Bone marrow (tissue), 2 donors: ENCODE results near the gene TRIM17.

Source experiments
- DNase-seq, 2 donors: peaks; one replicate each; lab custom pipeline; 2025; lab: John Stamatoyannopoulos, UW

TRIM17 gene

DNA sequence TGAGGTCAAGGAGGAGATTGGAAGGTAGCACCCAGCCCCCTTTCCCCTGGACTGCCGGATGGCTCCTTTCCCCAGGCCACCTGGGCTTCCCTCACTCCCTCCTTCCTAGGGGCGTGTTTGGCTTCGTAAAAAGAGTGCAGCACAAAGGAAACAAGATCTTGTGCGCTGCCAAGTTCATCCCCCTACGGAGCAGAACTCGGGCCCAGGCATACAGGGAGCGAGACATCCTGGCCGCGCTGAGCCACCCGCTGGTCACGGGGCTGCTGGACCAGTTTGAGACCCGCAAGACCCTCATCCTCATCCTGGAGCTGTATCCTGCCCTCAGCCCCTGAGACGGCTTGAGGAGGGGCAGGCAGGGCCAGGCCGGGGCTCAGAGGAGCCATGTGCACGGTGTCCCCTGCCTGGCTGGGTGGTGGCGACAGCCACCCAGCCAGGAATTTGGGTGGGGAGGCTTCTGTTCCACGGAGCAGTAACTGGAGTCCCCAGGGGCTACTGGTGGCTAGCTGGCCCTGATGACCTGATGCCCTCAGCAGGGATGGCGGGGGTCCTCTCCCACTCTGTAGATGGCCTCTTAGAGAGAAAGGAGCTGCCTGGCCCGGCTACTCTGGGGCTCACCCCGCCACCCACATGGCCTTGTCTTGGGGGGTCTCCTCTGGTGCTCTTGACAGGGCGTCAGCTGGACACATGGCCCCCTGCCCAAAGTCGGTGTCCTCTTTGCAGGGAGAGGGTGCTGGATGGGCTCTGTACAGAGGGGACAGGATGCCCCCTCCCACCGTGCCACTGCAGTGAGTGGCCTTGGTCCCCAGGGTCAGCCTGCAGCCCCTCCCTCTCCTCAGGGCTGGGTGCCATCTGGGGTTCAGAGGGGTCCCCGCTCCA, 49.6 kb downstream of the TRIM17 start:
- no peak for DNase-seq

DNA sequence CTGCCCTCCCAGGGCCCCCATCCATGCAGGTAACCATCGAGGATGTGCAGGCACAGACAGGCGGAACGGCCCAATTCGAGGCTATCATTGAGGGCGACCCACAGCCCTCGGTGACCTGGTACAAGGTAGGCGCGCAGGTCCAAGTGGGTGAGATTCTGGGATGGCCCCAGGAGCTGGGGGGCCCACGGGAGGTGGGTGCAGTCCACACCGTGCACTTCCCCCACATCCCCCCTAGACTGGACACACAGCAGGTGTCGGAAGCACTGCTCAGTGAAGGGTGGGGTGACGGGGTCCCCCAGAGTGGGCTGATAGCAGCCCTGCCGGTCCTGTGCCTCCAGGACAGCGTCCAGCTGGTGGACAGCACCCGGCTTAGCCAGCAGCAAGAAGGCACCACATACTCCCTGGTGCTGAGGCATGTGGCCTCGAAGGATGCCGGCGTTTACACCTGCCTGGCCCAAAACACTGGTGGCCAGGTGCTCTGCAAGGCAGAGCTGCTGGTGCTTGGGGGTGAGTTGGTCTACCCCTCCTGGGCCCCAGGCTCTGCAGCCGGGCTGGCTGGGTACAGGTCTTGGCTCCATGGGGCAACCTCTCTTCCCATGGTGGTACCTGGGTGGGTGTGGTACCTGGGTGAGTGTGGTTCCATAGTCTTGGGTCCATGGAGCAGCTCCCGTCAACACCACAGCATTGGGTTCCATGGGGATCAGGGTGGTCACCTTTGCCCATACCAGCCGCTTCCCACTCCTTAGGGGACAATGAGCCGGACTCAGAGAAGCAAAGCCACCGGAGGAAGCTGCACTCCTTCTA, 50.4 kb downstream of the TRIM17 start:
- no peak for DNase-seq

DNA sequence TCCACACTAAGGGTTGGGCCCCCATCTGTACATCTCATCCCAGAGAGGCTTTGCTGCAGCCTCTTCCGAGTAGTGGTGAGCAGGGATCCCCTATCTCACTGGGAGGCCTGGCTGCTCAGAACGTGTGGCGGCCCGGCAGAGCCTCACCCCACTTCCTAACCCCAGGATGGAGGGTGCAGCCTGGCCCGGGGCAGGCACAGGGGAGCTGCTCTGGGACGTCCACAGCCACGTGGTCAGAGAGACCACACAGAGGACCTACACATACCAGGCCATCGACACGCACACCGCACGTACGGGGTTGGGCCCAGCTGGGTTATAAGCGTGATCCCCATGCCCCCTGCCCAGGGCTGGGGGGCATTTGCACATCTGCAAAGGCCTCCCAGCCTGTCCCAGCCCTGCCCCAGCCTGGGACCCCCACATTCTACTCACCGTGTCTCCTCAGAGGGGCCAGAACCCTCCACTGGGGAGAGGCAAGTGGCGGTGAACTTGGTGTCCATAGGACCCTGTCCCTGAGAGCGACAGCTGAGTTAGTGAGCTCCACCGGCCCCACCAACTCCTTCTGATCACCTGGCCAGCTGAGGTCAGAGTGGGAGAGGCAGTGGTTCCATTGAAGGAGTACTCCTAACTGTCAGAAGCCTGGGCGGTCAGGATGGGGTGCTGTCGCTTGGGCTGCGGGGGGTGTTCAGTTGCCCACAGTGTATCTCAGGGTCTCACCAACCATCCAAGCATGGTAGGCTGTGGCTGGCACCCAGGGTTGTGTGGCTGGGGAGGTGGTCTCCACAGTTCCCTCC, 51.2 kb downstream of the TRIM17 start:
- no peak for DNase-seq

DNA sequence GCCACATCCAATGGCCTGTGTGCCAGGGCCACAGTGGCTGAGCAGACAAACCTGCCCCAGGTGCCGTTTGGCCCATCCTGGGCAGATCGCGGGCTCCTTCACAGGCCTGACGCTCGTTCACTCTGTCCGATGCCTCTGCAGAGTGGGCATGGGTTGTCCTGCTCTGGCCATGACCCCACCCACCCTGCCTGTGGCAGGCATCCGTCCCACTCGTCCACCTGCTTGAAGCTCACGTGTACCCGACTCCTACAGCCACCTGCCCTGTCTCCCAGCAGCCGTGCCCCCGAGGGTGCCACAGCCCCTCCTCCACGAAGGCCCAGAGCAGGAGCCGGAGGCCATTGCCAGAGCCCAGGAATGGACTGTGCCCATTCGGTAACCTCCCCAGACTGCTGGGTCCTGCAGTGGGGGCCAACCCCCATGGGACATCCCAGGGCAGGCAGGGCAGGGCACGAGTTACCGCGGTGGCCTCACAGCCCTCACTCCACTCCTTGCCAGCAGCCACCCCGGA, 51.9 kb downstream of the TRIM17 start:
- no peak for DNase-seq

DNA sequence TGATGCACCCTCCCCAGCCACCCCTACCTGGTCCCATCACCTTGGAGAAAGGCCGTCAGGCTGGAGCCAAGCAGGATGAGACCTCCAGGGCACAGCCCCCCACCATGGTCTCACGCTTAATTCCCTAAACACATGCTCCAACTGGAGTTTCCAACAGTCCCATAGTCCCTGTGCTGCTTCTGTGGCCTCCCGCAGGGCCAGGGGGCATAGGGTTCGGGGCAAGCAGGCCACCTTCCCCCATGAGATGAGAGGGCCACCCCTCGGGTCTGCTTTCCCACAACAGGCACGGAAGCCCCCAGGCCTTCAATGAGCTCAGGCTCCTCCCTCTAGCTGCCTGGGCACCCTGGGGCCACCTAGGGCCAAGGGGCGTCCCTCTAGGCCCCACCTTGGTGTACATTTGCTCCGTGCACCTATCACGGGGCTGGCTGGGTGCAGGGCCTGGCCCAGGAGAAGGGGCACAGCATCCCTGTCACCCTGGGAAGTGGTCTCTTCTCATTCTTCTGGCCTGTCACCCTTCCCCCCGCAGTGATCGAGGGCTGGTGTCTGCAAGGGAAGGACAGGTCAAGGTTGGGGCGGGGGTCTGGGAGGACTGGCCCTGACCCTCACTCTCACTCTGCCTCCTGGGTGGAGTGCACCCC, 52.5 kb downstream of the TRIM17 start:
- no peak for DNase-seq

DNA sequence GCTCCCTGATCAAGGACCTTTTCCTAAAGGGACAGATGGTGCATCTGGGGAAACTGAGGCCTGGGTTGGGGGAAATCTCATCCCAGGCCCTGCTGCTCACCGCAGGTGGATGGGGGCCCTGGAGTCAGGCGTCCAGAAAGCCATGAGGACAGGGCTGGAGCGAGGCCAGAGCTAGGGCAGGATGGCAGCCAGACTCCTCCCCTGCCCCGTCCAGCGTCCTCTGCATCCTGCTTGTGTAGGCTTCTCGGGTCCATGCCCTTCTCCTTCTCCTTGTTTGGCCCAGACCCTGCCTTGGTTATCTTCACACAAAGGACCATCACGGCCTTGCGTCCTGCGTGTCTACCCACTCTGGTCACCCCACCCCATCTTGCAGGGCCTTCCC, 53.0 kb downstream of the TRIM17 start:
- no peak for DNase-seq

DNA sequence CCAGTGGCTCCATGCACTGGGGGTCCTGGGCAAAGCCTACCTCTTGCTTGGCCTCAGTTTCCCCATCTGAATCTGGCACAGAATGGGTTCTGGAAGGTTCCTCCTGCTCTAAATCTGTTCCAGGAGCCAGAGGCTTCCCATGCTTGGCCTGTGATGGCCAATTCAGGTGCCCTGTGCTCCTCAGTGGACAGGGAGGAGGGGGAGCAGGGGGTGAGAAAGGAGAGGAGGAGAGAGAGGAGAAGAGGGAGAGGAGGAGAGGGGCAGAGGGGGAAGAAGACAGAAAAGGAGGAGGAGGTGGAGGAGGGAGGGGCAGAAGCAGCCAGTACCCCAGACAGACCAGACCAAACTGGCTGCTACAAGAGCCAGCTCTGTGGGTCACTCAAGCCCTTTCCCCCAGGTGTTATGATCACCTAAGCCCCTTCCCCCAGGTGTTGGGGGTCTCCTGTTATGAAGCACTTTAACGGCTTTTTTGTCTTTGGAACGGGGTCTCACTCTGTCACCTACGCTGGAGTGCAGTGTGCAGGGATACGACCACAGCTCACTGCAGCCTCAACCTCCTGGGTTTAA, 53.7 kb downstream of the TRIM17 start:
- no peak for DNase-seq

DNA sequence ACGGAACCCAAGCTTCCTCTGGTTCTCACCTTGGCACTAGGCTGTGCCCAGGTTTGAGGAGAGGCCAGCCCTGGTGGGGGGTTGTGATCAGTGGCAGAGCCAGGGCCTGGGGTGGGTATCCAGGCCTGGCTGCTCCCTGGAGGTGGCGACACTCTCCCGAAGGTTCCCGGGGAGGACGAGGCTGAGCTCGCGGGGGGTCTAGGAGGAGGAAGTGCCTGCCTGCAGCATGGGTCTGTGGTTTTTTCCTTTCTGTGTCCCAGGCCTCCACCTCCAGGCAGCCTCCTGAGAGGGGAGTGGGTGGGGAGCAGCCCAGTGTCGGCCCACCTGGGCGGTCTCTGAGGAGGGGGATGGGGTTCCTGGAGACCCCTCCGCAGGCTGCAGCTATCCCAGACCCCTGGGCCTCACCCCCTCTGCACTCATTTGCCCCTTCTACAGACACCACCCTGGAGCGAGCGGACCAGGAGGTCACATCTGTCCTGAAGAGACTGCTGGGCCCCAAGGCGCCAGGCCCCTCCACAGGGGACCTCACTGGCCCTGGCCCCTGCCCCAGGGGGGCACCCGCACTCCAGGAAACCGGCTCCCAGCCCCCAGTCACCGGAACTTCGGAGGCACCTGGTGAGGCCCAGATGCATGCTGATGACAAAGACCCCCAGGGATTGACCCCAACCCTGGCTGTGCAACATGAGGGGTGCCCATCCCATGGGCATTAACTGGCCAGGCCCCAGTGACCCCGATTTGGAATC, 54.3 kb downstream of the TRIM17 start:
- DNase-seq, result no peak

DNA sequence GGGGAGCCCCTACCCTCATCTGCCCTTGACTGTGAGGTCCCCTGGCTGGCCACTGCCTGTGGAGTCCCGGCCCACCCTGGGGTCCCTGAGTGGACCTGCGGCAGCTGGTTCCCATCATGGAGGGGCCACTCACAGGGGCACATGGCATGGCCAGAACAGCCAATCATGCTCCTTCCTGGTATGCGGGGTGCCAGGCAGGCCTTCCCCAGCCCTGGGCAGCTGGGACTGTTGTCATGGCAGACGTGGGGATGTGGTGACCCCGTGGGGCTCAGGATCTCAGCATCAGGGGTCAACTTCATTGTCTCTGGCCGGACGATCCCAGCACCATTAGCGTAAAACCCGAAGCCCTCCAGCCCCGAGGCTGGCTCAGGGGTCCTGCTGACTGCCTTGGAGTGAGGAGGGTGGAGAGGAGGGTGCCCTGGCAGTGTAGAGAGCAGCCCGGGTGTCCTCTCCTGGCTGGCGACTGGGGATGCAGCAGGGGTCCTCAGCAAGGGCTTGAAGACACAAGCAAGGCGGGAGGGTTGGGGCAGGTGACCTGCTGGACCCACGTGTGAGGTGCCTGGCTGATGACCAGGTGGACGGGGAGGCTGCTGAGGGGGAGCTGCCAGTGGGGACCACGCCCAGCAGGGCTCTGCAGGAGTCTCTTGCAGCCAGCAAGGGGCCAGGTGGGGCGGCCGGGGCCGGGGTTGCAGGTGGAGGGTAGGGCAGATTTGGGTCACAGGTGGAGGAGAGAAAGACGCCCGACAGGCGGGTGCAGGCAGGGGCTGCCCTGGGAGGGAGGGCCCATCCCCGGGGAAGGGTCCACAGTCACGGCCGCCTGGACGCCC, 55.1 kb downstream of the TRIM17 start:
- no peak for DNase-seq

DNA sequence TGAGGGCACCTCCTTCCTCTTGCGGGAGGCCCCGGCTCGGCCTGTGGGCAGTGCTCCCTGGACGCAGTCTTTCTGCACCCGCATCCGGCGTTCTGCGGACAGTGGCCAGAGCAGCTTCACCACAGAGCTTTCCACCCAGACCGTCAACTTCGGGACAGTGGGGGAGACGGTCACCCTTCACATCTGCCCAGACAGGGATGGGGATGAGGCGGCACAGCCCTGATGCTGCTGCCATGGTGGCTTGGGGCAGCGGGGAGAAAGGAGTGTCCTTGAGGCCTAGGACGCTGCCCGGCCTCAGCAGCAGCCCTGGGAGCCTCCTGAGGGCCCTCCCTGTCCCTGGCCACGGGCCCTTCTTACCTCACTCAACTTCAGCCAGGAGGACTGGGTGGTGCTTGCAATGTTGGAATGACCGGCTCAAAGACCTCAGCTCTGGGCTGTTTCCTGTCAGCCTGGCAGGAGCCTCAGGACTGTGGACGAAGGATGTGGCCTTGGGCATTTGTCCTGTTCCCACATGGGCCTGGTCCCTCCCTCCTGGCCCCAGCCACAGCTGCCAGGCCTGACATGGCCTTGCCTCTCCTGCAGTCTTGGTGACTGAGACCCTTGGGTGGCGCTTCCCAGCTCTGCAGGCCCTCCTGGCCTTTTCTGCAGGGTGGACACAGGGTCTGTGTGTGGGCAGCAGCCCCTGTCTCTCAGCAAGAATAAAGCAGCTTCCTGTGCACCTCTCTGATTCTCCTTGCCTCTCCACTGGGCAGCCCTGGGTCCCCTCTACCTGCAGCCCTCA, 55.9 kb downstream of the TRIM17 start:
- DNase-seq, result no peak

DNA sequence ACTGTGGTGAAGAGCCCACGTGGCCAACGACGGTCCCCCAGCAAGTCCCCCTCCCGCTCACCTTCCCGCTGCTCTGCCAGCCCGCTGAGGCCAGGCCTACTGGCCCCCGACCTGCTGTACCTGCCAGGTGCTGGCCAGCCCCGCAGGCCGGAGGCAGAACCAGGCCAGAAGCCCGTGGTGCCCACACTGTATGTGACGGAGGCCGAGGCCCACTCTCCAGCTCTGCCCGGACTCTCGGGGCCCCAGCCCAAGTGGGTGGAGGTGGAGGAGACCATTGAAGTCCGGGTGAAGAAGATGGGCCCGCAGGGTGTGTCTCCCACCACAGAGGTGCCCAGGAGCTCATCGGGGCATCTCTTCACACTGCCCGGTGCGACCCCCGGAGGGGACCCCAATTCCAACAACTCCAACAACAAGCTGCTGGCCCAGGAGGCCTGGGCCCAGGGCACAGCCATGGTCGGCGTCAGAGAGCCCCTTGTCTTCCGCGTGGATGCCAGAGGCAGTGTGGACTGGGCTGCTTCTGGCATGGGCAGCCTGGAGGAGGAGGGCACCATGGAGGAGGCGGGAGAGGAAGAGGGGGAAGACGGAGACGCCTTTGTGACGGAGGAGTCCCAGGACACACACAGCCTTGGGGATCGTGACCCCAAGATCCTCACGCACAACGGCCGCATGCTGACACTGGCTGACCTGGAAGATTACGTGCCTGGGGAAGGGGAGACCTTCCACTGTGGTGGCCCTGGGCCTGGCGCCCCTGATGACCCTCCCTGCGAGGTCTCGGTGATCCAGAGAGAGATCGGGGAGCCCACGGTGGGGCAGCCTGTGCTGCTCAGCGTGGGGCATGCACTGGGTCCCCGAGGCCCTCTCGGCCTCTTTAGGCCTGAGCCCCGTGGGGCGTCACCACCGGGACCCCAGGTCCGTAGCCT, 56.8 kb downstream of the TRIM17 start:
- no peak for DNase-seq

DNA sequence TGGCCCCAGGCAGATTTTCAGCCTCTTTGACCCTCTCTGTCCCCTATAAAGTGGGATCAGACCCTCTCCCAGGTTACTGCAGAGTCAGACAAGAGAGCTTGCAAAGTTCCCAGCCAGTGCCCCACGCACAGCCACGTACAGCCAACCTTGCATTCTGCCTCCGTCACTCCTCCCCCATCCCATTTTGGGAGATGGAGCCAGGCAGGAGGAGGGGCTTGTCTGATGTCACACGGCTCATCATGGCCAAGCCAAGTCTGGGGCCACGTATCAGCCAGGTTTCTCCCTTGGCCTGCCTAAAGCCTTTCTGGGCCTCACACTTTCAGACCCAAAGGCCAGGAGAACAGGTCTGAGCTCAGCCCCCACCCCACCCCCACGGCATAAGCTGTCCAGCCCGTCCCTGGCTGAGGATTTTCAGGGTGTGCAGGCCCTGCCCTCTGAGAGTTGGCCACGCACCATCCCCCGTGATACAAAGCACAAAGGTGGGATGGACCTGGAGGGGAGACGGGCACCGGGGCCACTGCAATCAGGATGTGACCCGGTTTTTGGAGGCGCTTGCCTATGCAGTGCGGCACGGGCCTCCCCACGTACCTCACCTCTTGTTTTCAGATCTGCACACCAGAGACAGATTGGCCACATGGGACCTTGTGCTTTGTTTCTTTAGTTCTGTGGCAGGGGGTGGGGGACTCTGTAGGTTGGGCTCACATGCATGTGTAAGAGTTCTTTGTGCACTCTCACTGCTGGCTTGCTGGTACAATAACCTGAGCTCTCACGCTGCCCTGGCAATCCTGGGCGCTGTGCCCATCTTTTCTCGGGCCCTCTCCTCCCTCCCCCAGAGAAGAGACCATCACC, 57.7 kb downstream of the TRIM17 start:
- no peak for DNase-seq

DNA sequence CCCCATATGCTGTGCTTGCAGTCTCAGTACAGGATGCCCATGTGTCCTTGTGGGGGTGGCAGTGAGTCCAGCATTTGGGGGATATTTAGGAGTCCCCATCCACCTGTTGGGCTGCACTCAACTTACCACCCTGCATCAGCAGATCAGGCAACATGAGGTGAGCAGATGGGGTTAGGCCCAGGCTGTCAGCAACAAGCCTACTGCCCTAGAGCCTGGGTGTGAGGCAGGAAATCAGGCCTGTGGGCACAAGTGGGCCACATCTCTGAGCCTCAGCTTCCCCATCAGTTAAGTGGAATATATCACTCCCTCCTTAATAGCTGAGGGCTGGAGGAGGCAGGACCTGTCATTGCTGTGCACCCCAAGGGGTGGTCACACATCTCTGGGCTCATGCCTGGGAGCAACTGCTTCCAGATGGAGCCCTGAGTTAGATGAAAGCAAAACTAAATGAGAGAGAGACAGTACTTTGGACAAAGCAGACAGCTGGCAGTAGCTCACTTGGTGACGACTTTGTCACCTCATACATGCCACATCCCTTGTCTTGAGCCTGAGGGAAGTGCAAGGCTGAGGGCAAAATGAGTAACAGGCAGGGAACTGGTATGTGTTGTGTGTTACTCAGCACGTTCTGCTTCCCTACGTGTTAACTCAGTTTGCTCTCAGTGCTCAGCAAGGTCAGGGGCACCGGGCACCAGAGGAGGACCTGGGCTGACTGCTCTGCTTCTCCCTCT, 58.5 kb downstream of the TRIM17 start:
- DNase-seq, result no peak
